H1 (cell line): Measurements from ENCODE around the gene GATD1. TPM values are rescaled to one million over a fixed set of nuclear protein-coding genes. Genes with fewer than 3 reads are reported as not detected.

Experiments
- CTCF ChIA-PET: fragments of 300-600 bp; sonication (Branson Sonifier 250); formaldehyde crosslinking; loops from one replicate; lab custom pipeline; 2021; ENCODE audit not compliant: partially characterized antibody; lab: Charles Lee
- POLR2A ChIA-PET: fragments of 300-600 bp; sonication (Branson Sonifier 250); formaldehyde crosslinking; loops from one replicate; lab custom pipeline; 2021; ENCODE audit warnings: inconsistent platforms; ENCODE audit not compliant: partially characterized antibody; lab: Charles Lee
- DNase-seq, 2 experiments: peaks; one replicate each; pipeline versions ENCODE4 v3.0.0 to v3.0.0-alpha.2; 2010 to 2022; ENCODE audit warnings: low spot score in 2 of 2, low read depth in 1 of 2, mixed read lengths in 1 of 2
- FAIRE-seq: peaks from 2 replicates; lab custom pipeline; 2011; peaks lifted over from hg19 to GRCh38; lab: Jason Lieb, UNC
- H2AFZ ChIP-seq: 2 replicates; pipeline ENCODE4 v1.8.1; 2012; ENCODE audit warnings: low read length, inconsistent platforms
- H2AK5ac ChIP-seq: 2 replicates; pipeline ENCODE4 v1.6.1; 2013; ENCODE audit warnings: low read depth, low read length
- H2BK120ac ChIP-seq: replicated peaks from 2 replicates; pipeline ENCODE3; 2013; ENCODE audit warnings: low read depth, low read length, inconsistent platforms
- H2BK12ac ChIP-seq: 2 replicates; pipeline ENCODE4 v1.6.1; 2013; ENCODE audit warnings: low read depth, low read length
- H2BK15ac ChIP-seq: 2 replicates; pipeline ENCODE4 v1.6.1; 2013; ENCODE audit warnings: low read length
- H2BK20ac ChIP-seq: 2 replicates; pipeline ENCODE4 v1.6.1; 2013; ENCODE audit warnings: low read length
- H2BK5ac ChIP-seq: 2 replicates; pipeline ENCODE4 v1.6.1; 2013; ENCODE audit warnings: low read depth, low read length
- H3K14ac ChIP-seq: 2 replicates; pipeline ENCODE4 v1.6.1; 2013; ENCODE audit warnings: inconsistent platforms; ENCODE audit not compliant: insufficient read length
- H3K18ac ChIP-seq: 2 replicates; pipeline ENCODE4 v1.6.1; 2013; ENCODE audit warnings: low read length; ENCODE audit errors: extremely low read depth
- H3K23ac ChIP-seq: 2 replicates; pipeline ENCODE4 v1.6.1; 2013; ENCODE audit warnings: inconsistent platforms; ENCODE audit not compliant: insufficient read length
- H3K23me2 ChIP-seq: 2 replicates; pipeline ENCODE4 v1.6.1; 2013; ENCODE audit warnings: low read depth, low read length
- H3K27ac ChIP-seq: 2 replicates; pipeline ENCODE4 v1.6.1; 2011; ENCODE audit warnings: low read depth, low read length, inconsistent platforms
- H3K27me3 ChIP-seq, 4 experiments: replicated peaks in 1 of 4; 1 replicate in 1 of 4; 2 replicates in 3 of 4; pipeline versions ENCODE4 v1.6.1 to v1.8.1; 2011 to 2013; ENCODE audit warnings: low read length in 3 of 4, mild to moderate bottlenecking in 3 of 4, inconsistent platforms in 2 of 4, mixed read lengths in 2 of 4, moderate library complexity in 1 of 4; ENCODE audit not compliant: control insufficient read depth in 3 of 4, insufficient read depth in 3 of 4; ENCODE audit errors: extremely low read depth in 1 of 4
- H3K36me3 ChIP-seq, 4 experiments: 2 replicates each; pipeline versions ENCODE4 v1.6.1 to v1.8.1; 2011 to 2013; ENCODE audit warnings: mild to moderate bottlenecking in 4 of 4, low read length in 3 of 4, moderate library complexity in 2 of 4, control low read depth in 1 of 4, inconsistent platforms in 1 of 4; ENCODE audit not compliant: insufficient read depth in 4 of 4, control insufficient read depth in 2 of 4
- H3K4ac ChIP-seq: replicated peaks from 2 replicates; pipeline ENCODE3; 2013; ENCODE audit warnings: low read length, low read depth, mixed read lengths, inconsistent platforms; ENCODE audit not compliant: insufficient read length
- H3K4me1 ChIP-seq, 4 experiments: replicated peaks in 1 of 4; 1 replicate in 1 of 4; 2 replicates in 3 of 4; pipeline versions ENCODE4 v1.6.1 to v1.8.1; 2011 to 2013; ENCODE audit warnings: low read length in 3 of 4, inconsistent platforms in 2 of 4, mixed read lengths in 1 of 4; ENCODE audit not compliant: insufficient read depth in 4 of 4, control insufficient read depth in 3 of 4
- H3K4me2 ChIP-seq, 2 experiments: 2 replicates each; pipeline versions ENCODE4 v1.6.1 to v1.8.1; 2011 to 2013; ENCODE audit warnings: low read depth in 2 of 2, low read length in 2 of 2, control low read depth in 1 of 2, inconsistent platforms in 1 of 2, mild to moderate bottlenecking in 1 of 2; ENCODE audit not compliant: insufficient read depth in 1 of 2
- H3K4me3 ChIP-seq, 4 experiments: fragments of 200-600, 300-600 bp in 1 of 4; sonication (generic), shearing (Covaris generic), sonication (Bioruptor Twin) in 1 of 4; 2 replicates each; pipeline versions ENCODE4 v1.5.1 to v1.8.1; 2011 to 2016; ENCODE audit warnings: low read length in 4 of 4, low read depth in 3 of 4, control low read depth in 2 of 4, inconsistent platforms in 2 of 4, mild to moderate bottlenecking in 2 of 4, mixed read lengths in 1 of 4, moderate library complexity in 1 of 4; ENCODE audit not compliant: insufficient read depth in 2 of 4; ENCODE audit errors: extremely low read depth in 1 of 4
- H3K56ac ChIP-seq: replicated peaks from 2 replicates; pipeline ENCODE3; 2013; ENCODE audit warnings: low read depth, mild to moderate bottlenecking, mixed read lengths, low read length, inconsistent platforms; ENCODE audit not compliant: insufficient read length
- H3K79me1 ChIP-seq: 2 replicates; pipeline ENCODE4 v1.6.1; 2013; ENCODE audit warnings: low read depth, low read length, control low read depth
- H3K79me2 ChIP-seq, 2 experiments: 2 replicates each; pipeline versions ENCODE4 v1.6.1 to v1.8.1; 2012 to 2013; ENCODE audit warnings: low read length in 2 of 2, mild to moderate bottlenecking in 2 of 2, inconsistent platforms in 1 of 2; ENCODE audit not compliant: insufficient read depth in 2 of 2, control insufficient read depth in 1 of 2
- H3K9ac ChIP-seq, 4 experiments: replicated peaks in 1 of 4; 1 replicate in 1 of 4; 2 replicates in 3 of 4; pipeline versions ENCODE4 v1.6.1 to v1.8.1; 2011 to 2013; ENCODE audit warnings: low read depth in 3 of 4, low read length in 3 of 4, control low read depth in 2 of 4, mild to moderate bottlenecking in 2 of 4, moderate library complexity in 2 of 4, inconsistent platforms in 1 of 4; ENCODE audit errors: extremely low read depth in 1 of 4
- H3K9me3 ChIP-seq, 2 experiments: 2 replicates each; pipeline versions ENCODE4 v1.6.1 to v1.8.1; 2012 to 2013; ENCODE audit warnings: mild to moderate bottlenecking in 2 of 2, moderate library complexity in 2 of 2, control low read depth in 1 of 2, inconsistent platforms in 1 of 2, low read depth in 1 of 2, low read length in 1 of 2, mixed read lengths in 1 of 2; ENCODE audit not compliant: insufficient read depth in 2 of 2
- H4K20me1 ChIP-seq, 2 experiments: replicated peaks in 1 of 2; 2 replicates each; pipeline versions ENCODE3 to v1.8.1; 2011 to 2013; ENCODE audit warnings: inconsistent platforms in 2 of 2, low read length in 2 of 2, mild to moderate bottlenecking in 1 of 2; ENCODE audit not compliant: insufficient read depth in 2 of 2, control insufficient read depth in 1 of 2
- H4K5ac ChIP-seq: 2 replicates; pipeline ENCODE4 v1.6.1; 2013; ENCODE audit warnings: low read length, low read depth, mixed read lengths, inconsistent platforms; ENCODE audit not compliant: insufficient read length
- H4K8ac ChIP-seq: 2 replicates; pipeline ENCODE4 v1.8.0; 2013; ENCODE audit warnings: mild to moderate bottlenecking, moderate library complexity, low read length, inconsistent platforms; ENCODE audit not compliant: insufficient read depth; ENCODE audit errors: extremely low read depth
- H4K91ac ChIP-seq: replicated peaks from 2 replicates; pipeline ENCODE3; 2013; ENCODE audit warnings: low read length, mixed read lengths, inconsistent platforms; ENCODE audit not compliant: insufficient read length
- PHF8 ChIP-seq: fragments of 200-600 bp; sonication (generic); conservative IDR thresholded peaks from 2 replicates; pipeline ENCODE4 v1.7.1; 2012; ENCODE audit warnings: low read depth, mild to moderate bottlenecking, inconsistent platforms, low read length, moderate library complexity
- POLR2AphosphoS5 ChIP-seq: IDR thresholded peaks from 2 replicates; pipeline ENCODE4 v1.6.1; 2011; ENCODE audit warnings: low read depth, low read length
- SP1 ChIP-seq: IDR thresholded peaks from 2 replicates; pipeline ENCODE4 v1.6.1; 2011; ENCODE audit warnings: low read depth, low read length
- SRF ChIP-seq: IDR thresholded peaks from 2 replicates; pipeline ENCODE4 v1.6.1; 2011; ENCODE audit warnings: mild to moderate bottlenecking, low read depth, low read length, moderate library complexity
- WGBS, 2 experiments: shearing (Covaris generic) in 1 of 2; methylation state at CpG; one replicate each; pipeline versions ENCODE4 v1.1.6 to v1.1.7; 2013 to 2015; ENCODE audit warnings: low lambda C conversion rate in 2 of 2, mixed read lengths in 2 of 2, inconsistent platforms in 1 of 2, low coverage in 1 of 2, missing lambda C conversion rate in 1 of 2; ENCODE audit not compliant: insufficient replicate concordance in 2 of 2, insufficient coverage in 1 of 2, insufficient read length in 1 of 2; ENCODE audit errors: extremely low coverage in 1 of 2, missing lambda C conversion rate in 1 of 2; 5-methylcytosine and 5-hydroxymethylcytosine counted together
- polyA plus RNA-seq, 7 experiments: library from polyadenylated mRNA; depleted of rRNA in 3 of 7; stranded (reverse) in 5 of 7; unstranded in 2 of 7; fragments of >200 nt in 5 of 7; fragments of 200-250 nt in 2 of 7; gene quantifications; 1 replicate in 5 of 7; 2 replicates in 1 of 7; 4 replicates in 1 of 7; pipeline versions ENCODE4 v1.2.1 to v1.2.3, GENCODE V29; 2011 to 2013; ENCODE audit warnings: missing spikeins in 2 of 7, mixed read lengths in 2 of 7
- total RNA-seq: library from RNA; stranded (reverse); fragmentation: NEBNext Ultra II Directional; extraction: Animal tissue kit (Norgen Biotek cat#: 25700); gene quantifications from 2 replicates; pipeline ENCODE4 v1.2.1, GENCODE V29; 2021

GATD1 gene
- total and polyA plus RNA-seq, 2 of the 8 experiments (the other 6 are each of a cell fraction or from before 2014, with no cell fraction given): 47.5 to 54.8 TPM

GRCh38 chr11:796565-797295 is 19.4 kb upstream of the GATD1 start:
- Histone ChIP-seq H2BK120ac (no peak overlapping the region), H3K27ac (no peak overlapping the region)
- TF ChIP-seq SP1 (no peak), PHF8 (no peak), SRF (no peak), POLR2AphosphoS5 (0 out of 2 replicates have a peak, but pooled peaks have one; percentile 15)
- TF ChIP-seq, all 59 proteins: peak for 1
- Histone ChIP-seq H3K27me3 (no peaks in the 10 kb centered on the region), H3K36me3 (peaks cover 0 to 32% (median 1%) of the 10 kb centered on the region in 4 experiments; a peak in 4 of 8 replicates), H3K79me1 (0 out of 2 replicates have a peak, but pooled peaks cover 7% of the 10 kb centered on the region), H3K23me2 (peaks cover 7% of the 10 kb centered on the region), H3K56ac (no peak overlapping the region), H3K14ac (no peak overlapping the region), H3K79me2 (peaks cover 0 to 5% of the 10 kb centered on the region in 2 experiments; a peak in 1 of 4 replicates), H3K9ac (peak overlapping the region in 2 of 4 experiments; percentile 78 to 83; a peak in 3 of 7 replicates), H2BK5ac (peak overlapping the region; percentile 66; the same call in 1 of the 2 replicates), H2BK20ac (no peak overlapping the region), H4K91ac (peak overlapping the region; percentile 32), H2BK12ac (peak overlapping the region; percentile 53; the same call in 1 of the 2 replicates), H2BK15ac (peak overlapping the region; percentile 67), H3K18ac (peak overlapping the region; percentile 71; the same call in 1 of the 2 replicates), H3K4ac (peak overlapping the region; percentile 60), H4K5ac (no peak overlapping the region), H4K8ac (no peak overlapping the region; the same call in 1 of the 2 replicates), H3K4me3 (peak overlapping the region; percentile 65 to 85 (median 81)), H3K4me1 (peaks cover 4 to 20% (median 15%) of the 10 kb centered on the region in 4 experiments), H4K20me1 (peaks cover 0 to 12% of the 10 kb centered on the region in 2 experiments), H2AFZ (no peak overlapping the region), H3K9me3 (no peaks in the 10 kb centered on the region), H3K23ac (no peak overlapping the region), H3K4me2 (peak overlapping the region; percentile 84 to 92), H2AK5ac (0 out of 2 replicates have a peak overlapping the region, but pooled peaks have one; percentile 27)
- DNase-seq (no peak), FAIRE-seq (no peak)
- 71% methylated on average over 18 of the region's 18 CpGs; no CpG with 5 or more reads in 1 of the 2 experiments for WGBS, 2 experiments
- POLR2A ChIA-PET: interaction anchor here (0.6 to 53.0 kb wide), 11 partner anchors 9 to 242 kb away, joined by 3 to 1917 read pairs (median 3); partner anchors contain the start of genes CD151, CRACR2B, PIDD1 and PNPLA2
- CTCF ChIA-PET: interaction anchor here (0.5 to 3.4 kb wide), 12 partner anchors 9 to 433 kb away, joined by 3 to 14 read pairs (median 3); no protein-coding TSS in a partner anchor
